ENCODE measurements around the gene ZPBP2.

ZPBP2 gene

DNA sequence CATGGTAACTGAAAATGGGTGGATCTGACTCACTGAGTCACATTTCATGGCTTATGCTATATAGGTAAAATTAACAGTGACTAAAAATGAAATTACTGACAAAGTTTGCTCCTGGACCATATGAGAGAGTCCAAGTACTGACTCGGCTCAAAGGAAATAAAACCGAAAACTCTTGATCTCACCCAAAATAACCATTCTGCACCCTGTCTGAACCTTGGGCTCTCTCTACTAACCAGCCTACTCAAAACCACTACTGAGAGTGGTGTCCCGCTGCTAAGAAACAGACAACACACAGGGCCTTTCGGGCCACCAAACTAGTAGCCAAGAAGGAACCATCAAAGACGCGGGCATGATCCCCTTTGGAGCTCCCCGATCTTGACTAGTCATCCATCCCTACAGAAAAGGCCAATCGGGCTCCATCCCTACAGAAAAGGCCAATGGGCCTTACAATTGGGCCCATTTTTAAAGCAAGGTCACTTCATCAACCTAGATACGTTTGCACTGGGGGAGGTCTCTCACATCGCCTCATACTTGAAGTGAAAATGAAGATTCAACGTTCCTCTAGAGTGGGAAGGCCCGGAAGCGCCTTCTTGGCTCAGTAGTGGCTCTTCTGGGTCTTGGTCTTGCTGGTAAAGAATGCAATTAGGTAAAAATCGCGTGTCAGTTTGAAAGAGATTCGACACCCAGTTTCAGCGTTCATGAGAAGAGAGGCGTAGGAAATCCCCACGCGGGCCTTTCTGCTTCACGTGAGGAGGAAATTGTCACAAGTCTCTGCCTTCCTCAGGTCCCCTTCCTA is 720 bp upstream of the ZPBP2 start:
- no peak for TF ChIP-seq ZFHX2 (tag by site-specific recombination; conservative IDR thresholded peaks at IDR 0.05)
- TF ChIP-seq, protein P1, sequence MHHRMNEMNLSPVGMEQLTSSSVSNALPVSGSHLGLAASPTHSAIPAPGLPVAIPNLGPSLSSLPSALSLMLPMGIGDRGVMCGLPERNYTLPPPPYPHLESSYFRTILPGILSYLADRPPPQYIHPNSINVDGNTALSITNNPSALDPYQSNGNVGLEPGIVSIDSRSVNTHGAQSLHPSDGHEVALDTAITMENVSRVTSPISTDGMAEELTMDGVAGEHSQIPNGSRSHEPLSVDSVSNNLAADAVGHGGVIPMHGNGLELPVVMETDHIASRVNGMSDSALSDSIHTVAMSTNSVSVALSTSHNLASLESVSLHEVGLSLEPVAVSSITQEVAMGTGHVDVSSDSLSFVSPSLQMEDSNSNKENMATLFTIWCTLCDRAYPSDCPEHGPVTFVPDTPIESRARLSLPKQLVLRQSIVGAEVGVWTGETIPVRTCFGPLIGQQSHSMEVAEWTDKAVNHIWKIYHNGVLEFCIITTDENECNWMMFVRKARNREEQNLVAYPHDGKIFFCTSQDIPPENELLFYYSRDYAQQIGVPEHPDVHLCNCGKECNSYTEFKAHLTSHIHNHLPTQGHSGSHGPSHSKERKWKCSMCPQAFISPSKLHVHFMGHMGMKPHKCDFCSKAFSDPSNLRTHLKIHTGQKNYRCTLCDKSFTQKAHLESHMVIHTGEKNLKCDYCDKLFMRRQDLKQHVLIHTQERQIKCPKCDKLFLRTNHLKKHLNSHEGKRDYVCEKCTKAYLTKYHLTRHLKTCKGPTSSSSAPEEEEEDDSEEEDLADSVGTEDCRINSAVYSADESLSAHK (tag by site-specific recombination; IDR thresholded peaks at IDR 0.05), result no peak
- no peak for TF ChIP-seq ZNF133 (tag by site-specific recombination; IDR thresholded peaks at IDR 0.05)
- no peak for TF ChIP-seq ZNF830 (tag by site-specific recombination; IDR thresholded peaks at IDR 0.05; ENCODE audit: low read depth)
- no peak for TF ChIP-seq KLF10 (tag by site-specific recombination; IDR thresholded peaks at IDR 0.05)
- TF ChIP-seq, protein P2, sequence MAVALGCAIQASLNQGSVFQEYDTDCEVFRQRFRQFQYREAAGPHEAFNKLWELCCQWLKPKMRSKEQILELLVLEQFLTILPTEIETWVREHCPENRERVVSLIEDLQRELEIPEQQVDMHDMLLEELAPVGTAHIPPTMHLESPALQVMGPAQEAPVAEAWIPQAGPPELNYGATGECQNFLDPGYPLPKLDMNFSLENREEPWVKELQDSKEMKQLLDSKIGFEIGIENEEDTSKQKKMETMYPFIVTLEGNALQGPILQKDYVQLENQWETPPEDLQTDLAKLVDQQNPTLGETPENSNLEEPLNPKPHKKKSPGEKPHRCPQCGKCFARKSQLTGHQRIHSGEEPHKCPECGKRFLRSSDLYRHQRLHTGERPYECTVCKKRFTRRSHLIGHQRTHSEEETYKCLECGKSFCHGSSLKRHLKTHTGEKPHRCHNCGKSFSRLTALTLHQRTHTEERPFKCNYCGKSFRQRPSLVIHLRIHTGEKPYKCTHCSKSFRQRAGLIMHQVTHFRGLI (tag by site-specific recombination; IDR thresholded peaks at IDR 0.05), result no peak
- no peak for TF ChIP-seq SETDB1 (IDR thresholded peaks at IDR 0.05; ENCODE audit: insufficient read length, low read length)
- TF ChIP-seq ZNF571 (tag by site-specific recombination; IDR thresholded peaks at IDR 0.05), result no peak
- no peak for TF ChIP-seq ZNF350 (tag by site-specific recombination; IDR thresholded peaks at IDR 0.05)
- TF ChIP-seq ZXDB (tag by site-specific recombination; IDR thresholded peaks at IDR 0.05), result no peak
- no peak for TF ChIP-seq ZNF76 (tag by site-specific recombination; IDR thresholded peaks at IDR 0.05; ENCODE audit: borderline replicate concordance, low read depth)
- TF ChIP-seq ZNF707 (tag by site-specific recombination; IDR thresholded peaks at IDR 0.05), result no peak
- no peak for TF ChIP-seq ZNF548 (tag by site-specific recombination; IDR thresholded peaks at IDR 0.05)
- no peak for TF ChIP-seq ZNF132 (tag by site-specific recombination; IDR thresholded peaks at IDR 0.05; ENCODE audit: borderline replicate concordance)
- TF ChIP-seq, protein P3, sequence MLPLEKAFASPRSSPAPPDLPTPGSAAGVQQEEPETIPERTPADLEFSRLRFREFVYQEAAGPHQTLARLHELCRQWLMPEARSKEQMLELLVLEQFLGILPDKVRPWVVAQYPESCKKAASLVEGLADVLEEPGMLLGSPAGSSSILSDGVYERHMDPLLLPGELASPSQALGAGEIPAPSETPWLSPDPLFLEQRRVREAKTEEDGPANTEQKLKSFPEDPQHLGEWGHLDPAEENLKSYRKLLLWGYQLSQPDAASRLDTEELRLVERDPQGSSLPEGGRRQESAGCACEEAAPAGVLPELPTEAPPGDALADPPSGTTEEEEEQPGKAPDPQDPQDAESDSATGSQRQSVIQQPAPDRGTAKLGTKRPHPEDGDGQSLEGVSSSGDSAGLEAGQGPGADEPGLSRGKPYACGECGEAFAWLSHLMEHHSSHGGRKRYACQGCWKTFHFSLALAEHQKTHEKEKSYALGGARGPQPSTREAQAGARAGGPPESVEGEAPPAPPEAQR (tag by site-specific recombination; IDR thresholded peaks at IDR 0.05), result no peak
- no peak for TF ChIP-seq ZNF239 (tag by site-specific recombination; IDR thresholded peaks at IDR 0.05)
- TF ChIP-seq, protein P4, sequence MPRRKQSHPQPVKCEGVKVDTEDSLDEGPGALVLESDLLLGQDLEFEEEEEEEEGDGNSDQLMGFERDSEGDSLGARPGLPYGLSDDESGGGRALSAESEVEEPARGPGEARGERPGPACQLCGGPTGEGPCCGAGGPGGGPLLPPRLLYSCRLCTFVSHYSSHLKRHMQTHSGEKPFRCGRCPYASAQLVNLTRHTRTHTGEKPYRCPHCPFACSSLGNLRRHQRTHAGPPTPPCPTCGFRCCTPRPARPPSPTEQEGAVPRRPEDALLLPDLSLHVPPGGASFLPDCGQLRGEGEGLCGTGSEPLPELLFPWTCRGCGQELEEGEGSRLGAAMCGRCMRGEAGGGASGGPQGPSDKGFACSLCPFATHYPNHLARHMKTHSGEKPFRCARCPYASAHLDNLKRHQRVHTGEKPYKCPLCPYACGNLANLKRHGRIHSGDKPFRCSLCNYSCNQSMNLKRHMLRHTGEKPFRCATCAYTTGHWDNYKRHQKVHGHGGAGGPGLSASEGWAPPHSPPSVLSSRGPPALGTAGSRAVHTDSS (tag by site-specific recombination; IDR thresholded peaks at IDR 0.05), result no peak
- no peak for TF ChIP-seq ZNF366 (tag by site-specific recombination; conservative IDR thresholded peaks at IDR 0.05)
- Histone ChIP-seq H3K27ac (ENCODE audit: extremely low read depth, low read depth, low read length) (no peak overlapping the region), H3K36me3 (ENCODE audit: control insufficient read depth in 2 of 2, insufficient read depth in 1 of 2, low read length in 2 of 2) (no peaks in the 10 kb centered on the region), H3K4me3 (ENCODE audit: low read depth, low read length) (no peak overlapping the region), H3K4me1 (ENCODE audit: control insufficient read depth, insufficient read depth, low read length) (peaks cover 7% of the 10 kb centered on the region; the same call in 1 of the 2 replicates), H3K9me3 (ENCODE audit: control insufficient read depth, insufficient read depth, low read depth, low read length) (no peaks in the 10 kb centered on the region)
- POLR2A ChIA-PET, result no interaction called here
- CTCF ChIA-PET, result interaction anchor here (0.6 kb wide), 1 partner anchor 244 kb away, joined by 3 read pairs; no protein-coding TSS in a partner anchor

DNA sequence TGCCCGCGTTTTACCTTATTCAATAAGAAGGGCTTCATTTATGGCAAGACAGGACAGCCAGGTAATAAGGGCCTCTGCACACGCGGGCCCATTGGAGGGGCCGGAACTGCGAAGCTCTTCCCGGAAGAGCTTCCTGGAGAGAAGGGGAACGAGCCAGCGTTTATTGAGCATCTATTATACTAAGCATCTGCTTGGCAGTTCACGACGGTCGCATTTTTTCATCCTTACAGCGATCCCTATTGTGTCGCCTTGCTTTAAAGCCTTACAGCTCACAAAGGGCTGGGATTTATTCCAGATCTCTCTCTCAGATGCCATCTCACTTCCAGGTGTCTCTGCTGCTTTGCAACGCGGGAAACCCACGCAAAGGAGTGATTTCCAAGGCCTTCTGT is 546 bp downstream of the ZPBP2 start:
- peaks cover 6% of the 10 kb centered on the region; the same call in 1 of the 2 replicates for H3K4me1 ChIP-seq (ENCODE audit: control insufficient read depth, insufficient read depth, low read length)
- TF ChIP-seq, protein P4 (tag by site-specific recombination; IDR thresholded peaks at IDR 0.05), result no peak
- TF ChIP-seq ZNF664 (tag by site-specific recombination; IDR thresholded peaks at IDR 0.05), result peak; percentile 51; the same call in 1 of the 2 replicates
- TF ChIP-seq ZNF621 (tag by site-specific recombination; IDR thresholded peaks at IDR 0.05), result no peak
- H3K4me3 ChIP-seq (ENCODE audit: low read depth, low read length), result no peak overlapping the region
- H3K9me3 ChIP-seq (ENCODE audit: control insufficient read depth, insufficient read depth, low read depth, low read length), result no peaks in the 10 kb centered on the region
- ChIA-PET POLR2A (no interaction called here), CTCF (interaction anchor here (0.6 kb wide), 1 partner anchor 155 kb away, joined by 3 read pairs; no protein-coding TSS in a partner anchor)
- H3K36me3 ChIP-seq (ENCODE audit: control insufficient read depth in 2 of 2, insufficient read depth in 1 of 2, low read length in 2 of 2), result no peaks in the 10 kb centered on the region
- H3K27ac ChIP-seq (ENCODE audit: extremely low read depth, low read depth, low read length), result no peak overlapping the region
